Stimulated activated CD8-positive, alpha-beta memory T cell treated with anti-CD3 and anti-CD28 coated beads, Interleukin-4, amount 100 ng/mL, for 1 hour (primary cell): Measurements from ENCODE around the gene PTPRN2.
"Not testable (repeated sequence)": the region's sequence is repeated elsewhere in the genome, so short reads cannot be mapped to it uniquely, and the experiment has no call there.

Experiments used
- DNase-seq, 2 donors: peaks; one replicate each; pipeline ENCODE4 v3.0.0-alpha.2; 2020; ENCODE audit warnings: low read depth in 2 of 2, low spot score in 1 of 2

Gene PTPRN2

GRCh38 chr7:157670490-157671357 is 916.9 kb downstream of the PTPRN2 start:
- no peak for DNase-seq

DNA sequence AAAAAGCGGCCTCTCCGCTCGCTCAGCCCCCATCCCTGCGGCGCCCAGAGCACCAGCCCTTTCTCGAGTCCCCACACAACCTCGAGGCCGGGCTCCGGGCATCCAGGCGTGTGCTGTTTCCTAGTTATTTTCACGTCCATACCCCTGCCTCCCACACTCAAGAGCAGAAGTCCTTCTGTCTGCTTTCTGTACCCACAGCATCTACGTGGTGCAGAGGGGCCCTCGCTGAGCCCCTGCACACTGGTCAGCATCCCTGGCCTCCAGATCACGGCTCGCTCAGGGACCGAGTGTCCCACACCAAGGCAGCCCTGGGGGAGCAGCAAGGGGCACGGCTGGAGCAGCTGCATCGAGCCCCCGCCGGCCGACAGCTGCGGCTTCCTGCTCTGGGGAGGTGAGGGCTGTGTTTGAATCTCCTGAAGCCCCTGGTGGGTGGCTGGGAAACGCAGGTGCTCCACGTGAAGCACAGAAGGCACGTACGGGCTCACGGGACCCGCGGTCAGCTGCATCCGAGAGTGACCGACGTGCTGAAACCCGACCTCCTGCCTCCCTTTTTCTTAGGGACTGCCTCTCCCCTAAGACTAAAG is 917.8 kb downstream of the PTPRN2 start:
- no peak for DNase-seq

GRCh38 chr7:157668884-157669767 is 918.5 kb downstream of the PTPRN2 start:
- DNase-seq: no peak

DNA sequence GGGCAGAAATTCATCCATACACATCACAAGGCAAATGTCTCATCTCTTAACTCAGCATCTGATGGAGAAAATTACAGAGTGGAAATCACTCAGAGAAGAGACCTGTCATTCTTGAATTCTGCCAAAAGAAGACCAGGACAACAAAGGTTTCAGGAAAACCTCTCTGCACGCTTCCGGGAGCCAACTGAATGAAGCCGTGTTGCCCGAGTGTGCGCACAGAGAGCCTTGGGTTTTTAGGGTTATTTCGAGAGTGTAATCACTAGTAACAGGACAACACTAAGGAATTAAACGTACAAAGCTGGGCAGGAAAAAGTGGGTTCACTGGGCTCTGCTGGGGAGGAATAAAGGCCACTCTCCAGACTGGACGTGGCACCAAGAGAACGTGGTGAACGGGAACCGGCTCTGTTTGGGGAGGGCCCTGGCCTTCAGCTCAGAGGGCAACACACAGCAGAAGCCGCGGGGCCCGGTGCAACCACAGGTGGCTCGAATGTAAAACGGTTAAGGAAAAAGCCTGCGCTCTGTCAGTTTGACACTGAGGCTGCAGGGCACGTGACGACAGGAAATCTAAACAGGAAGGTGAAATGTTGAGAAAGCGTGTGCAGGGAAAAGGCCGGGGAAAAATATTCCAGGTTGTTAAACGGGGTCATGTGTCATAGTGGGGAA is 919.3 kb downstream of the PTPRN2 start:
- DNase-seq: no peak

DNA sequence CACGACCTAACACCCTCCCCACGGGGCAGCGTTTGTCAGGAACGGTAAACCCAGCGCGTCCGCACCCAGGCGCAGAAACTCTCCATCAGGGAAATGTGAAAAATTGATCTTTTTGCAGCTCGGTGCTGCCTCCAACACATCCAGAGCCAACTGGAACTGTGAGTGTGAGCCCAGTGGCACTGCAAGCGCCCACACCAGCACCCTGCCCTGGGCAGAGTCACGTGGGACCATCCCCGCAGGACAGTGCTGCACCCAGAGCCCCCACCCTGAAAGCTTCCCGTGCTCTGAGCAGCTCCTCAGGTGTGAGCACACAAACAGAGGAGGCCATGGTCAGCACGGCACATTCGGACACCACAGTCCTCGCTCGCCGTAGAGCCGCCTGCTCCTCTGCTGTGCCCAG is 919.9 kb downstream of the PTPRN2 start:
- DNase-seq: no peak

DNA sequence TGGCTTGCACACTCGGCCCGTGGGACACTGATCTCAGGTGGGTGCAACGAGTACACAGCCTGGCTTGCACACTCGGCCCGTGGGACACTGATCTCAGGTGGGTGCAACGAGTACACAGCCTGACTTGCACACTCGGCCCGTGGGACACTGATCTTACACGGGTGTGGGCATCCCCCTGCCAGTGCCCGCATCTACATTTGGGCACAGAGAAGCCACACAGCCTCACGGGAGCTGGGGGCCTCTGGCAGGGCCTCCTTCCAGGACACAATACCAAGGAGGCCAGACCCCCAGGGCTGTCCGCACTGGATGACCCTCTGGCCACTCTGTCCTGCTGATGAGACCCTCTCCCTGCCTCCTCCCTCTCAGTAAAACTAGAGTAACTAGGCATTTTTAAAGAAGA is 920.4 kb downstream of the PTPRN2 start:
- no peak for DNase-seq

GRCh38 chr7:157666530-157667040 is 921.0 kb downstream of the PTPRN2 start:
- no peak for DNase-seq

- DNase-seq: not testable (repeated sequence)
Observed at GRCh38 chr7:157665634-157665988, 922.0 kb downstream of the PTPRN2 start.

GRCh38 chr7:157664871-157665633 is 922.6 kb downstream of the PTPRN2 start:
- no peak for DNase-seq

GRCh38 chr7:157664034-157664433 is 923.6 kb downstream of the PTPRN2 start:
- DNase-seq: no peak

DNA sequence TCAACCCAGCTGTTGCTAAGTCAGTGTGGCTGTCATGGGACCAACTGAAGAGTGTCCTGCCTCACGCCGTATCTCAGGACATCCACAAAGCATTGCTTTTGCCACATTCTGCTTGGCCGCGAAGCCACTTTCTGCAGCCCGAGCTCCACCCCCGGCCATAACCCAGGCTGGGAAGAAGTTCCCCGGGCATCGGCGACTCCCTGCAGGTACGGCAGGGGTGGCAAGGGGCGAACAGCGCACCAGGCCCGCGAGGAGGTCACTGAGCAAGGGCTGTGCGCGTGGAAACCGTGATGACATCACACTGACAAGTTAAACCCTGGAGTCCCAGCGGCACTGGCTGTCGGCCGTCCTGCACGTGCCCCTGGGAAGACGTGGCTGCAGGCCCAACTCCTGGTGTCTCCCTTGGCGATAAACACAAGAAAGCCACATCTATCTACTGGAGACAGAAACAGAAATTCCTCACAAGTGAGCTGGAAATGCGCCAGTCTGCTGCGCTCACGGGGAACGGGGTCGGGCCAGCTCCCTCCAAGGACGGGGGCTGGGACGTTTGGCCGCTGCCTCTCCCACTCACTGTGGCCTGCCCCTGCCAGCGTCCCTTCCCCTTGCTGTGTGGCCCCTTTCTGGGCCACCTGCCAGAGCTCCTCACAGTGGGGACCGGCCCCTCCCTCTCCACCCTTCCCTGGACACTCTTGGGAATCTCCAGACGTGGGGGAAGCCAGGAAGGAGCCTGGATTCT is 924.5 kb downstream of the PTPRN2 start:
- no peak for DNase-seq

DNA sequence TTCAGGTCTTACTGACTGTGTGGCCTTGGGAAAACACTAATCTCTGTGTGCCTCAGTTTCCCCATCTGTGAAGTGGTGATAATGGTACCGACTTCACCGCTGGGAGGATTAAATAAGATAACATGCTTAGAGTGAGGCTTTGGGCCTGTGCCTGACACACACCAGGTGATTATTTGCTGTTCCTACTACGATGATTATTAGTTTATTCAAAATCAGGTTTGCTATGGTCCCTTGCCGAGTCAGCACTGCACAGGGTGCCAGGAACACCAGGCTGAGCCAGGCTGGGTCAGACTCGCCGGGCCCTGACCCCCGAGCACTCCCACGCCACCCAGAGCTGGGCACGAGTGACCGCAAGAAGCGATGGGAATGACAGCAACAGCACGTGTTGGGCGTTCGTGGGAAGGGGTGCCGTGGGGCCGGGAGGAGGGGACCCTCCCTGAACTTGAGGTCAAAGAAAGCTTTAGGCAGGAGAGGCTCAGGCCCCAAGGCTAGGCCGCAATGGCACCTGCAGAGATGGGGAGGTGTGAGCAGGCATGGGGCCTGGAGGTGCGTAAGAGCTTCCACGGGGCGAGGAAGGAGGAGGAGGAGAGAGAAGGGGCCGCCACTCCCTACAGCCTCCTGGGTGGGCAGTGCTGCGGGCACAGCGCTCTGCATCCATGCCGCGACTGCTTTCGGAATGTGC is 925.4 kb downstream of the PTPRN2 start:
- DNase-seq: no peak

- DNase-seq: no peak
Observed at GRCh38 chr7:157661611-157661975, 926.0 kb downstream of the PTPRN2 start.

DNA sequence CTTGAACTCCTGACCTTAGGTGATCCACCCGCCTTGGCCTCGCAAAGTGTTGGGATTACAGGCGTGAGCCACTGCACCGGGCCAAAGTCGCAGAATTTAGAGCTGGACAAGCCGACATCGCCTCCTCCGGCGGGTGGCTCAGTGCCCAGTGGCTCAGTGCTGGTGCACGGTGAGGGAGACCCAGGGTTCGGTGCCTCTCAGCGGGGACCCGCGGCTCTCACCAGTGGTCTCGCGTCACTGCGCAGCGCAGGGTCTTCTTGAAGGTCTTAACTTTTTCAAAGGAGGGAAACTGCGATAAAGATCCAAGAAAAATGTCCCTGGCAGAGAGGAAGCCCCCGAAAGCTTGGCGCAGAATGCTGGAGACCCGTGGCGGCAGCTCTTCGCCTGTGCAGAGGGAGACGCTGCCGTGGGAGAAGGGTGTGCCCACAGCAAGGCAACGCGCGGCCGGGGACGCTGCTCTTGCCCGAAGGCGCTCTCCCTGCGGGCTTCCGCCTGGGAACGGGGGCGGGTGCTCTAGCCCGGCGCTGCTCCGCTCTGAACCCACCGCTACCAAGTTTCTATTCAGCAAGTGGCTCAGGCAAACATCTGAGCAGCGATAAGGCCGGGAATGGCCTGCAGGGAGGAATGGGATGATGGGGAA is 926.5 kb downstream of the PTPRN2 start:
- DNase-seq: no peak

DNA sequence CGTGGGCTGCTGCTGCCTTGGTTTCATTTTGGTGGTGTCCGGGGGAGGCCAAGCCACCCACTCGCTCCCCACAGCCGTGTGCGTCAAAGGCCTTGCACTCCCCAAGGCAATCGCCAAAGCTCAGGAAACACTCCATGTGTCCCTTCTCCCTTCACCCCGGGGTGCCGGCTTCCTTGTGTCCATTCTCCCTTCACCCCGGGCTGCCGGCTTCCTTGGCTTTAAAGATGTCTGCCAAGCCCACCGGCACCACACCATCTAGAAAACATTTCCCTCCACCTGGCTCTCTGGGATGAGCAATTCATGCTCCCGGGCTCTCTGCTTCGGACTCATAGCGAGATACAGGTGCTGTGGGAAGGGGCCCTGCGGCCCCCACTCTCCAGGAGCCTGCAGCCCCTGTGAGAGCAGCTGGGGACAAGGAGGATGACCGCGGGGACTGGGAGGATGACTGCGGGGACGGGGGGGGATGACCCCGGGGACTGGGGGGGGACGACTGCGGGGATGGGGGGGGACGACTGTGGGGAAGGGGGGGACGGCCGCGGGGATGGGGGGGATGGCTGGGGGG is 928.7 kb downstream of the PTPRN2 start:
- no peak for DNase-seq

DNA sequence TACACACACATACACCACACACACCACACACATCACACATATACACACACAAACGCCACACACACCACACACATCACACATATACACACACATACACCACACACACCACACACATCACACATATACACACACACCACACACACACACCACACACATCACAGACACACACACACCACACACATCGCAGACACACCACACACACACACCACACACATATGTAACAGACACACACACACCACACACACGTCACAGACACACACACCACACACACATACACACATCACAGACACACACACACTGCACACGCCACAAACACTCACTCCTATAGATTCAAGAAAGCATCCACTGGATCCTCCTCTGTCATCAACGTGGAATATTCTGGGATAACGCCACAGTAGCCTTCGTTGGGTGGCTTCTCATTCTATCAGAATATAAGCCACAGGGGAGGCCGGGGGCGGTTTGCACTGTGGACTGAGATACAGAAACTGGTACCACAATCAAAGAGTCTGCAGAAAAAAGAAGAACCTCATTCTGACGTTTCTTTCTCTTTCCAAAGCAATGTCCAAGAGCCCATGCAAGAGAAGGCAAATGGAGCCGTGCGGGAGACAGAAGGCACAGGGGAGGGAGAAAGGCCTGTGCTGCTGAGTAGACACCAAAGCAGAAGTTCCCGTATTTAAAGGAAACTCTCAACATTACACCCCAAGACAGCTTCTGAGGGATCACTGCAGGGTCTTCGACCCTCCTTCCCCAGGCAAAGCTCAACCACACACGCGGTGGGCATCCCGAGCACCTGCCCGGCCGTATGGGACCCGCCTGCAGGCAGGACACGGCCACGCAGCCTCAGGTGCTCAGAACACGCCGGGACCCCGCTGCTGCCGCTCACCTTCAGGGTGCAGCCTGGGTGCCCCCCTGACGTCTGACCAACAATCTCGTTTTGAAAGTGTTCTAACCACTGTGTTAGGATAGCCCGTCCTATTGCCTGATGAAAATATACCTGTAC is 929.6 kb downstream of the PTPRN2 start:
- no peak for DNase-seq

DNA sequence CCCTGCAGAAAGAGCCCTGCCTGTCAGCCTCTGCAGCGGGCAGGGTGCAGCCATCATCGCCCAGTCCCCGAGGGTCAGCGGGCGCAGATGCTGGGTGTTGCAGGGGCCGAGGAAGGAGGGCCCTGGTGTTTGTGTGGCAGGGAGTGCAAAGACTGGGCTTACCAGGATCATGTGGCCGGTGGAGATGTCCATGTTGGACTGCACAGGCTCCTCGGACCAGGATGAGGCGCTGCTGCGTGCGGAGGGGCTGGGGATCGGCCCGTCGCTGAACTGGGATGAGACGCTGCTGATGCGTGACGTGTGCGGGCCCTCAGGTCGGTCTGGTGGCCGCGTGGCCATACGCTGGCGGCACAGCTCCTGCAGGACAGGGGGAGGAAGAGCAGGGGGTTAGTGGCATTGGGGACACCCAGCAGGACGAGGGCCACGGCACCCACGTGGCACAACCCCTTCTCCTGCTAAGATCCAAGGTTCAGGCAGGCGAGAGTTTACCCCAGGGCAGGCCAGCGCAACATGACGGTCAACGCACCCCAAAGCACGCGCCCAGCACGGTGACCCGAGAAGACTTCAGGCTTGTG is 931.3 kb downstream of the PTPRN2 start:
- no peak for DNase-seq
